NCI-H69 (cell line): ENCODE measurements around the gene WFDC6.
"Not testable (repeated sequence)": the region's sequence is repeated elsewhere in the genome, so short reads cannot be mapped to it uniquely, and the experiment has no call there.

Experiments used
- DNase-seq: peaks from one replicate; lab custom pipeline; 2025; lab: John Stamatoyannopoulos, UW

The WFDC6 gene

GRCh38 chr20:45539382-45539781 lies at the start of gene WFDC6:
Gene WFDC6 (minus strand): TSS chr20:45539482. CDS start chr20:45539407, 75 bp downstream.
- DNase-seq, result no peak

DNA sequence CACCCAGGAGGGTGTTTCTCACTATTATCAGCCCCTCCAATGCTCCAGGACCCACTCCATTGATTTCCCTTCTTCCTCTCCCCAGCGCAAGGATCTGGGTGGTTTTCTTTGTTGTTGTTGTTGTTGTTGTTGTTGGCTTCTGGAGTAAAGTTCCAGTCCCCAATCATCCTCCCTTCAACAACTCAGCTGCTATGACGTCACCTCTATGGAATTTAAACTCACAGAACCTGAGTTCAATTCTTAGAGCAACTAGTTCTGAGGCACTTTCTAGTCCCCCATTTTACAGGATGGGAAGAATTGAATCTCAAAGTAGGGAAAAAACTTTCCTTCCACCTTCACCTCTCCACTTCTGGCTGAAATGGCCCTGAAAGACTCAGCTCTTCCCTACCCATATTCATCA lies 49.5 kb upstream of the WFDC6 start:
- DNase-seq, result no peak

GRCh38 chr20:45585986-45586385 lies 46.7 kb upstream of the WFDC6 start:
- not testable (repeated sequence) for DNase-seq

DNA sequence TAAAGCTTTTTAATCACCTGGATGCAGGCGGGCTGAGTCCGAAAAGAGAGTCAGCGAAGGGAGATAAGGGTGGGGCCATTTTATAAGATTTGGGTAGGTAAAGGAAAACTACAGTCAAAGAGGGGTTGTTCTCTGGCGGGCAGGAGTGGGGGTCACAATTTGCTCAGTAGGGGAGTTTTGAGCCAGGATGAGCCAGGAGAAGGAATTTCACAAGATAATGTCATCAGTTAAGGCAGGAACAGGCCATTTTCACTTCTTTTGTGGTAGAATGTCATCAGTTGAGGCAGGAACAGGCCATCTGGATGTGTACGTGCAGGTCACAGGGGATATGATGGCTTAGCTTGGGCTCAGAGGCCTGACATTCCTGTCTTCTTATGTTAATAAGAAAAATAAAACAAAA lies 45.0 kb upstream of the WFDC6 start:
- DNase-seq, result not testable (repeated sequence)

DNA sequence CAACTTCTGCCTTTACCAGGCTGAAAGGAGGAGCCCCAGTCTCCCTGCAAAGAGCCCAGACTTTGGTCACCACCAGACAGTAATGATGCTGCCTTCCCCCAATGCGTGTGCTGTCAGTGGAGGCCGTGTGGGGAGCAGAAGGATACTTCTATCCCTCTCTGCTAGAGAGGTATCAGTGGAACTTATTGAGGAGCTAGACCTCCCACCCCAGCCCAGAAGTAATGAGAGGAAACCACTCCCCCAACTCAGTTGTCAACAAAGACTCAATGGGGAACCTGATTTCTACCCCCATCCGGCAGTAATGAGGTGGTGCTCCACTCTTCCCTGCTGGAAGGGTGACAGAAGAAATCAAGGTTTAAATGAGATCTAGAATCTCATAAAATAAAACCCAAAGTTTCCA lies 44.2 kb upstream of the WFDC6 start:
- DNase-seq, result no peak

DNA sequence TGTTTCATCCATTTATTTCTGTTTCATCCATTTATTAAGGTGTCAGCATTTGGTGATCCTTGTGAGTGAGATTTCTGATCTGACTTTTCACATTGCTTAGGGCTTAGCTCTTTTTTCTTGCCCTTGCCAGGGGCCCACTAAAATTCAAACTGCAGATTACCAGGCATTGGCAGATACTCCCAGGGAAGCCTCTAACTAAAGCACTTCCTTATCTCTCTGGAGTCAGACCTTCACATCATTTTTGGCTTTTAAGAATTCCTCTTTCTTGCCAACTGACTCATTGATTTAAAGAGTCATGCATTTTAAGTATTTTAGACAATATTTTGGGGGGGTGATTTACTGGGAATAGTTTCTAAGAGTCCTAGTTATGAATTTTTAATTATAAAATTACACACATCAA lies 42.4 kb upstream of the WFDC6 start:
- DNase-seq, result no peak

- DNase-seq, result no peak
Observed at GRCh38 chr20:45579184-45579583, 39.9 kb upstream of the WFDC6 start, which contains the start of gene WFDC8. Gene WFDC8 (minus strand): TSS chr20:45579284. CDS start chr20:45579247, 37 bp downstream.

GRCh38 chr20:45578231-45578630 lies 38.9 kb upstream of the WFDC6 start:
- no peak for DNase-seq

- no peak for DNase-seq
Observed at GRCh38 chr20:45576995-45577394, 37.7 kb upstream of the WFDC6 start.

GRCh38 chr20:45575931-45576330 lies 36.6 kb upstream of the WFDC6 start:
- DNase-seq, result no peak

DNA sequence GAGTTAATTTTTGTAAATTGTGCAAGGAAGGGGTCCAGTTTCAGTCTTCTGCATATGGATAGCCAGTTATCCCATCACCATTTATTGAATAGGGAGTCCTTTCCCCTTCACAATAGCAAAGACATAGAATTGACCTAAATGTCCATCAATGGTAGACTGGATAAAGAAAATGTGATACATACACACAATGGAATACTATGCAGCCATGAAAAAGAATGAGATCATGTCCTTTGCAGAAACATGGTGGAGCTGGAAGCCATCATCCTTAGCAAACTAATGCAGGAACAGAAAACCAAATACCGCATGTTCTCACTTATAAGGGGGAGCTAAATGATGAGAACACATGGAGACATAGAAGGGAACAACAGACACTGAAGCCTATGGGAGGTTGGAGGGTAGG lies 30.4 kb upstream of the WFDC6 start:
- DNase-seq, result not testable (repeated sequence)

GRCh38 chr20:45564760-45565276 lies 25.5 kb upstream of the WFDC6 start:
- DNase-seq, result no peak

DNA sequence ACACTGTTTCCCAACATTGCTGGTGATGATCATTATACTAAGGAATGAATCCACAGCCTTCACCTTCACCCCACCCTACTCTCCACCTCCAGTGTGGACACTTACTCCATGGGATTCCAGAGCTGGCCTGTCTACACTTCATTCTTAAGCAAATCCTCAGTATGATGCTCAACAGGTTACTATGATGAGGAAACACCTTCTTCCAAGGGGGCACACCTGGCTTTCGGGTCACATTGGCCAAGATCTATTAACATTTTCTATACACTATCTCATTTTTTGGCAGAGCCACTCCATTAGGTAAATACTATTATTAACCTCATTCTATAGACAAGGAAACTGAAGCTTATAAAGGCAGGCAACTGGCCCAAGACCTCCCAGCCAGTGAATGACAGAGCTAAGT lies 15.9 kb upstream of the WFDC6 start:
- DNase-seq, result no peak

DNA sequence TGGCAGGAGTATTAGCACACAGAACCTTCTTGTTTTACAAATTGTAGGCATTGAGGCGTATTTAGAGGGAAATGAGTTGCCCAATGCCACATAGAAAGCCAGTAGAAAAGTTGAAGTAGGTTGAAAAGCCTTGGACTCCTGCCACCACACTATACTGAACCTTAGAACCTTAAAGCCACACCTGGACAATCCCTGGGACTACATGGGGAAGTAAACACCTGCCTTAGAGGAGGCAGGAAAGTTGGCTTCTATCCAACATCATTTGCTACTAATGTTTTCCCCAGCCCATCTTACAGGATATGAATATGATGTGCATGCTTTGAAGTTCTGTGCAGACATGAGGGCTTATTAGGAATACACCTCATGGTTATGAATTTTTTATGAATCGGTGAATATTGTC lies 13.2 kb upstream of the WFDC6 start:
- DNase-seq, result no peak

DNA sequence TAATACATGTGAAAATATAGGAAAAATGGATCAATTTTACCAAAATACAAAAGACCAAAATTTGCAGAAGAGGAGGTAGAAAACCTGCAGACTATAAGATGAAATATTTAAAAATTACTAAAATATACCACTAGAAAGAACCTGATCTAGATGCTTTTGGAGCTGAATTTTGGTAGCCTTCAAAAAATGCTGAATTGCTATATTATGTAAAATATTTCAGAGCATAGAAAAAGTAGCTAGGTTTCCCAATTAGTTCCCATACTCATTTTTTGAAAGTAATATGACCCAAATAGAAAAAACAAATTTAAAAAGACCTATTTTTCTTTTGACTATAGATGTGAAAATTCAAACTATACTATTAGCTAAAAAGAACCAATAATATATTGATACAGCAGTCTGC lies 11.5 kb upstream of the WFDC6 start:
- DNase-seq, result no peak

- no peak for DNase-seq
Observed at GRCh38 chr20:45548410-45548809, 9.1 kb upstream of the WFDC6 start.

GRCh38 chr20:45547206-45547770 lies 8.0 kb upstream of the WFDC6 start, which contains the start of gene EPPIN:
Gene EPPIN (minus strand): TSS chr20:45547401. CDS start chr20:45547357, 44 bp downstream.
- DNase-seq, result no peak

DNA sequence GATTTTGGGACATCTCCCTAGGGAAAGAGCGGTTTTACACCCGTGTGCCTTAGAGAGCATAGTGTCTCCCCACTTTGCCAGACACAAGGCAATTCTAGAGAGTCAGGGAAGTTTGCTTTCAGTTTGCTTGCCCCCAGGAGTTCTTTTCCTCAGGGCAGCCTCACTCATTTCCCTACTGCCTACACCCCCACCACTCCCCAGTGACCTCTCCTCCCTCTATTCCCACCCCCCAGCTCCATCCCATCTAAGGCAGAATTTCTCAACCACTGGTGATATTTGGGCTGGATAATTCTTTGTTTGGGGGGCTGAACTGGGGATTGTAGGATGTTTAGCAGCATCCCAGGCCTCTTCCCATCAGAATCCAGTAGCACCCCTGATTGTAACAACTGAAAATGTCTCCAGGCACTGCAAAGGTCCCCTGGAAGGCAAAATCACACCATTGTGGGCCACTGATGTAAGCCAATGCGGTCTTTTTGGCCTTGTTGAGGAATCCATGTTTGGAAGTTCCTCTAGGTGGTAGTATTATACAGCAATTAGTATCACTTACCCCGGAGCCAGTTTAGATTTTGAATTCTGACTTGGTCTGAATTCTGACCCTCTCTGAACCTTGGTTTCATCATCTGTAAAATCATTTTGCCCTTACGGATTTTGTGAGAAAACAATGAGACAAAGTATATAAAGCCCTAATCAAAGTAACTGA lies 6.6 kb upstream of the WFDC6 start:
- peak; percentile 6 for DNase-seq

GRCh38 chr20:45545351-45545750 lies 6.1 kb upstream of the WFDC6 start:
- no peak for DNase-seq

GRCh38 chr20:45538209-45538799 lies 978 bp downstream of the WFDC6 start:
- DNase-seq, result no peak

GRCh38 chr20:45527294-45527693 lies 12.0 kb downstream of the WFDC6 start:
- no peak for DNase-seq

DNA sequence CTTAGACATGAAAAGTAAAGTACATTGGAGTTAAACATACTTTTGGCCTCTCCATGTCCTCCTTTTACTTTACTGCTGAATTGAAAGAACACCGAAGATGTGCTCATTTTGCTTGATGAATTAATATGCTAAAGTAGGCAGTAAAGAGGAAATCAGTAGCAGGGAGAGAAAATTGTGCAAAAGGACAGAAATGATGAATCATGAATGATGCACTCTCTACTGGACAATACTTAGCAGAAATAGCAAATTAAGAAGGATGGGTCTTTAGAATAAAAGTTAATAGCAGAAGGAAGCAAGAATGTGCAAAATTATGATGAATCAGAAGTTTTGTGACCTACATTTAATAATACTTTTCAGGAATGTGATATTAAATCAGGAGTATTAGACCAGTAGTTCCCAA lies 15.5 kb downstream of the WFDC6 start:
- no peak for DNase-seq

GRCh38 chr20:45518282-45518681 lies 21.0 kb downstream of the WFDC6 start:
- DNase-seq, result no peak
